ENCODE measurements around the gene MARCHF3.

- TF ChIP-seq CTCF (IDR thresholded peaks at IDR 0.05) (no peak), EP300 (IDR thresholded peaks at IDR 0.05) (no peak), POLR2A (IDR thresholded peaks at IDR 0.05) (no peak), POLR2AphosphoS5 (IDR thresholded peaks at IDR 0.05) (no peak)
Measured at GRCh38 chr5:126931963-126932660, 98.2 kb downstream of the MARCHF3 start.
